ENCODE data around the gene RBL2. TPM values are rescaled to one million over a fixed set of nuclear protein-coding genes. Genes with fewer than 3 reads are reported as not detected.
A peak's percentile ranks its signal among the peaks of the same experiment; 100 is the strongest.

RBL2 gene
- total and polyA plus RNA-seq, 2 of the 13 experiments (the other 11 are each of a cell fraction or from before 2014, with no cell fraction given), result 41.2 to 60.9 TPM

- TF ChIP-seq ETV6 (CRISPR knock-in tag; conservative IDR thresholded peaks at IDR 0.05), result no peak
- TF ChIP-seq TFAP4 (IDR thresholded peaks at IDR 0.05; ENCODE audit: borderline replicate concordance, low read depth), result no peak
- peak; percentile 90 for TF ChIP-seq ZMYM3 (CRISPR knock-in tag; IDR thresholded peaks at IDR 0.05)
- TF ChIP-seq ZNF260 (CRISPR knock-in tag; IDR thresholded peaks at IDR 0.05; ENCODE audit: borderline replicate concordance, low read depth), result no peak
- TF ChIP-seq DDIT3 (CRISPR knock-in tag; IDR thresholded peaks at IDR 0.05), result no peak
- TF ChIP-seq EED (CRISPR knock-in tag; IDR thresholded peaks at IDR 0.05), result no peak
- 0 out of 2 replicates have a peak, but pooled peaks have one; percentile 32 for TF ChIP-seq SAP130 (CRISPR knock-in tag; IDR thresholded peaks at IDR 0.05; ENCODE audit: low read depth)
- no peak for TF ChIP-seq TEAD2 (CRISPR knock-in tag; IDR thresholded peaks at IDR 0.05)
- peak; percentile 12; the same call in 1 of the 2 replicates for TF ChIP-seq KDM5B (CRISPR knock-in tag; IDR thresholded peaks at IDR 0.05; ENCODE audit: borderline replicate concordance)
- TF ChIP-seq HDAC1 (CRISPR knock-in tag; IDR thresholded peaks at IDR 0.05), result peak; percentile 40; the same call in 1 of the 2 replicates
- no peak for TF ChIP-seq EEA1 (CRISPR knock-in tag; IDR thresholded peaks at IDR 0.05; ENCODE audit: borderline replicate concordance)
- TF ChIP-seq ZNF512B (CRISPR knock-in tag; IDR thresholded peaks at IDR 0.05; ENCODE audit: borderline replicate concordance), result no peak
- TF ChIP-seq REST (IDR thresholded peaks at IDR 0.05; ENCODE audit: borderline replicate concordance in 1 of 2, low read depth in 1 of 2, low read length in 2 of 2), result no peak
- TF ChIP-seq ZNF883 (CRISPR knock-in tag; IDR thresholded peaks at IDR 0.05; ENCODE audit: not compliant biosample characterization), result no peak
- no peak for TF ChIP-seq SMYD3 (CRISPR knock-in tag; IDR thresholded peaks at IDR 0.05)
- TF ChIP-seq MED13 (CRISPR knock-in tag; IDR thresholded peaks at IDR 0.05), result no peak
- peak; percentile 56 for TF ChIP-seq ZNF687 (CRISPR knock-in tag; IDR thresholded peaks at IDR 0.05)
Measured at GRCh38 chr16:53523126-53523804, 89.0 kb downstream of the RBL2 start (continued).

All from HepG2 (cell line).